ENCODE data around the gene FMO4. TPM values are rescaled to one million over a fixed set of nuclear protein-coding genes. Genes with fewer than 3 reads are reported as not detected.

Gene FMO4
- total and polyA plus RNA-seq, 4 donors, result 2.2 to 12.5 (median 3.0) TPM

DNA sequence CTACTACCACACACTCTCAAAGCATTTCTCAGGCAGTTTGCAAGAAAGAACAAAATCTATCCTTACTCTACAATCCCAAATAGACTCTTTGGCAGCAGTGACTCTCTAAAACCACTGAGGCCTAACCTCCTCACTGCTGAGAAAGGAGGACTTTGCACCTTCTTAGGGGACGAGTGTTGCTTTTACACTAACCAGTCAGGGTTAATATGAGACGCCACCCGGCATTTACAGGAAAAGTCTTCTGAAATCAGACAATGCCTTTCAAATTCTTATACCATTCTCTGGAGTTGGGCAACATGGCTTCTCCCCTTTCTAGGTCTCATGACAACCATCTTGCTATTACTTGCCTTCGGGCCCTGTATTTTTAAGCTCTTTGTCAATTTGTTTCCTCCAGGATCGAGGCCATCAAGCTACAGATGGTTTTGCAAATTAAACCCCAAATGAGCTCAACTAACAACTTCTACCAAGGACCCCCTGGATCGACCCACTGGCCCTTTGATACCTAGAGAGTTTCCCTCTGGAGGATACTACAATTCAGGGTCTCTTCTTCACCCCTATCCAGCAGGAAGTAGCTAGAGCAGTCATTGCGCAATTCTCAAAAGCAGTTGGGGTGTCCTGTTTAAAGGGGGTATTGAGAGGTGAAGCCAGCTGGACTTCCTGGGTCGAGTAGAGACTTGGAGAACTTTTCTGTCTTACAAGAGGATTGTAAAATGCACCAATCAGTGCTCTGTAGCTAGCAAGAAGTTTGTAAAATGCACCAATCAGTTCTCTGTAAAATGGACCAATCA lies 2.0 kb upstream of the FMO4 start:
- H3K27me3 ChIP-seq (ENCODE audit: control insufficient read depth in 3 of 3, insufficient read depth in 3 of 3, low read length in 2 of 3), result no peaks in the 10 kb centered on the region
- H3K4me3 ChIP-seq, result no peak overlapping the region
- TF ChIP-seq, protein P1, sequence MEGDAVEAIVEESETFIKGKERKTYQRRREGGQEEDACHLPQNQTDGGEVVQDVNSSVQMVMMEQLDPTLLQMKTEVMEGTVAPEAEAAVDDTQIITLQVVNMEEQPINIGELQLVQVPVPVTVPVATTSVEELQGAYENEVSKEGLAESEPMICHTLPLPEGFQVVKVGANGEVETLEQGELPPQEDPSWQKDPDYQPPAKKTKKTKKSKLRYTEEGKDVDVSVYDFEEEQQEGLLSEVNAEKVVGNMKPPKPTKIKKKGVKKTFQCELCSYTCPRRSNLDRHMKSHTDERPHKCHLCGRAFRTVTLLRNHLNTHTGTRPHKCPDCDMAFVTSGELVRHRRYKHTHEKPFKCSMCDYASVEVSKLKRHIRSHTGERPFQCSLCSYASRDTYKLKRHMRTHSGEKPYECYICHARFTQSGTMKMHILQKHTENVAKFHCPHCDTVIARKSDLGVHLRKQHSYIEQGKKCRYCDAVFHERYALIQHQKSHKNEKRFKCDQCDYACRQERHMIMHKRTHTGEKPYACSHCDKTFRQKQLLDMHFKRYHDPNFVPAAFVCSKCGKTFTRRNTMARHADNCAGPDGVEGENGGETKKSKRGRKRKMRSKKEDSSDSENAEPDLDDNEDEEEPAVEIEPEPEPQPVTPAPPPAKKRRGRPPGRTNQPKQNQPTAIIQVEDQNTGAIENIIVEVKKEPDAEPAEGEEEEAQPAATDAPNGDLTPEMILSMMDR (IDR thresholded peaks at IDR 0.05; ENCODE audit: control extremely low read depth, extremely low read depth), result no peak
- H3K36me3 ChIP-seq (ENCODE audit: control insufficient read depth in 4 of 4, insufficient read depth in 4 of 4, low read length in 4 of 4), result no peaks in the 10 kb centered on the region
- peaks cover 0 to 7% (median 0%) of the 10 kb centered on the region in 5 donors for H3K4me1 ChIP-seq (ENCODE audit: control insufficient read depth in 5 of 5, insufficient read depth in 5 of 5, low read length in 5 of 5)
- H3K9me3 ChIP-seq (ENCODE audit: control insufficient read depth in 4 of 4, insufficient read depth in 3 of 4, low read length in 3 of 4), result no peaks in the 10 kb centered on the region
- 80 to 85% methylated on average over 8 of the region's 8 CpGs for WGBS, 2 donors
- DNase-seq, result no peak
- no peak overlapping the region for H3K9ac ChIP-seq (ENCODE audit: insufficient read depth in 1 of 2, low read length in 2 of 2)
- H3K27ac ChIP-seq (ENCODE audit: low read depth in 1 of 2, low read length in 1 of 2), result no peak overlapping the region
- ATAC-seq (ENCODE audit: insufficient read depth, low FRiP score), result no peak

DNA sequence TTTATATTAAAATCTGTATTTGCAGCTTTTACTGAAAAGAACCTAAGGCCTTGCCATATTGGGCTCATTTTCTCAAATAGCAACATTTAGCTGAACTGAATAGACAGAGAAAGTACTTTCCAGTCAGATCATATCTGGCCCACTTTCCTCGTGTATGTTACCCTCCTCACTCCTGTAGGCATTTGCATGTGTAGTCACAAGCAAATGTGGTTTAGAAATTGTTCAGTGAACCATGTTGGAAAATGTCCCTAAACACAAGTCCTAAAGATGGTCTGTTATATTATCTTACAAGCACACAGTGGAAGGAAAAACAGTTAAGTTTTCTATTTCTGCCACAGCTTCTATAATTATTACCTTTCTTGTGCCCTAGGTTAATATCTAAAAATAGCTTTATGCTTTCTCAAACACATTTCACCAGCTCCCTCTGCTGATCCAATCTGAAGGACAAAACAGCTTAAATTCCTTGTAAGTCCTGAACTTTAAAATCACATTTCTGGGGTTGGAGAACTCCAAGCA lies 606 bp upstream of the FMO4 start:
- Histone ChIP-seq H3K4me3 (no peak overlapping the region), H3K4me1 (ENCODE audit: control insufficient read depth in 5 of 5, insufficient read depth in 5 of 5, low read length in 5 of 5) (peaks cover 0 to 7% (median 0%) of the 10 kb centered on the region in 5 donors), H3K36me3 (ENCODE audit: control insufficient read depth in 4 of 4, insufficient read depth in 4 of 4, low read length in 4 of 4) (no peaks in the 10 kb centered on the region), H3K9me3 (ENCODE audit: control insufficient read depth in 4 of 4, insufficient read depth in 3 of 4, low read length in 3 of 4) (no peaks in the 10 kb centered on the region), H3K27me3 (ENCODE audit: control insufficient read depth in 3 of 3, insufficient read depth in 3 of 3, low read length in 2 of 3) (no peaks in the 10 kb centered on the region), H3K9ac (ENCODE audit: insufficient read depth in 1 of 2, low read length in 2 of 2) (peak overlapping the region in 1 of 2 donors; percentile 67), H3K27ac (ENCODE audit: low read depth in 1 of 2, low read length in 1 of 2) (peak overlapping the region in 1 of 2 donors; percentile 60)
- no peak for DNase-seq
- no peak for ATAC-seq (ENCODE audit: insufficient read depth, low FRiP score)
- TF ChIP-seq, protein P1 (IDR thresholded peaks at IDR 0.05; ENCODE audit: control extremely low read depth, extremely low read depth), result no peak
- 10 to 13% methylated on average over 1 of the region's 1 CpG for WGBS, 2 donors

- ATAC-seq (ENCODE audit: insufficient read depth, low FRiP score) (no peak), DNase-seq (no peak)
- H3K27ac ChIP-seq (ENCODE audit: low read depth in 1 of 2, low read length in 1 of 2), result no peak overlapping the region
- no peaks in the 10 kb centered on the region for H3K27me3 ChIP-seq (ENCODE audit: control insufficient read depth in 3 of 3, insufficient read depth in 3 of 3, low read length in 2 of 3)
- no peaks in the 10 kb centered on the region for H3K9me3 ChIP-seq (ENCODE audit: control insufficient read depth in 4 of 4, insufficient read depth in 3 of 4, low read length in 3 of 4)
- peaks cover 0 to 3% (median 0%) of the 10 kb centered on the region in 4 donors for H3K36me3 ChIP-seq (ENCODE audit: control insufficient read depth in 4 of 4, insufficient read depth in 4 of 4, low read length in 4 of 4)
- H3K4me3 ChIP-seq, result no peak overlapping the region
- H3K9ac ChIP-seq (ENCODE audit: insufficient read depth in 1 of 2, low read length in 2 of 2), result no peak overlapping the region
- H3K4me1 ChIP-seq (ENCODE audit: control insufficient read depth in 5 of 5, insufficient read depth in 5 of 5, low read length in 5 of 5), result peaks cover 0 to 3% (median 0%) of the 10 kb centered on the region in 5 donors
- TF ChIP-seq, protein P1 (IDR thresholded peaks at IDR 0.05; ENCODE audit: control extremely low read depth, extremely low read depth), result no peak
- 94 to 95% methylated on average over 7 of the region's 7 CpGs for WGBS, 2 donors
Measured at GRCh38 chr1:171329251-171329650, 15.3 kb downstream of the FMO4 start.

All from lung (tissue), 12 donors.